ENCODE results near the gene CXADR. TPM values are rescaled to one million over a fixed set of nuclear protein-coding genes. Genes with fewer than 3 reads are reported as not detected.

The CXADR gene
- total RNA-seq, 1 donor from 2014 or later = 77.6 TPM

DNA sequence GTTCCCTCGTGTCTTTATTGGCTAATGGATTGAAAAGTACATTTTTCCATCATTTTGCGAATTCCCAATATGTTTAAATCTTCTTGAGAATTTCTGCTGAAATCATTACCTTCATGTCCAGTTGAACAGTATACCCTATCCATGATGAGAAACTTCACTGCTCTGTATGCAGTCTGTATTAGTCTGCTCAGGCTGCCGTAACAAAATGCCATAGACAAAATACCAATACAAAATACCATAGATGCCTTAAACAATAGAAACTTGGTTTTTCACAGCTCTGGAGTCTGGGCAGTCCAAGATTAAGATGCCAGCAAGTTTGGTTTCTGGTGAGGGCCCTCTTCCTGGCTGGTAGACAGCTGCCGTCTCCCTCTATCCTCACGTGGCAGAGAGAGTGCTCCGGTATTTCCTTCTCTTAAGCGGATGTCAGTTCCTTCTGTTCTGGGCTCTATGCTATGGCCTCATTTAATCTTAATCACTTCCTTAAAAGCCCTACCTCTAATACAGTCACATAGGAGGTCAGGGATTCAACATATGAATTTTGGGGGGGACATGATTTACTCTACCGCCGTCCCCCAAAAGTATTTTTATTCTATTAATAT is 27.0 kb downstream of the CXADR start:
- DNase-seq (ENCODE audit: low read depth in 2 of 2) = peak in 1 of 2 donors; percentile 10

GRCh38 chr21:17540530-17540929 is 27.7 kb downstream of the CXADR start:
- DNase-seq (ENCODE audit: low read depth in 2 of 2) = peak; percentile 45 to 49

DNA sequence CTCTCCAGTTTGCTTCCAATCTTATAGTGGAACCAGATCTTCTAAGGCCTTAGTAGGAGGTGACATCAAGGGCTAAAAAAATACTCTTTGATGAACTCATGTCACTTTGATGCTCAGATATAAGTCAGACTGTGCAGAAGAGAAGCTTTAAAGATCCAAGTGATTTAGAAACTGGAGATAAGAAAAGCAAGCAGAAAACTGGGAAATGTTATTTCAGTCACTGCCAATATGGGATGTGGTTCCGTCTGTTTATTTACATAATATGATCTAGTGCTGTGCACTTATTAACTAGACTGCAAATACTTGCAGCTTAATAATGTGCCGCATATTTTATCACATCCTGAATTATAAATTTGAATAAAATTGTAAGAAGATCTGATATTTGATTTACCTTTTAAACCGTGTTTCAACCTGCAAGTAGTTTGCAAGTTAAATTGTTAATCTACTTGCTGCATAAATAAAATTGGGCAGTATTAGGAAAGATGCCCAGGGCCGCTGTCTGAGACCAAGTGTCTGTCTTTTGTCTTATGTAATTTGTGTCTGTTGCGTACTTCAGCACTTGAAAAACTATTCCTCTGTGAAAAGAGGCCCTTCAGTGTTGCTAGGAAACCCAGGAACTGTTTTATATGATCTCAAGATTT is 29.6 kb downstream of the CXADR start:
- DNase-seq (ENCODE audit: low read depth in 2 of 2) = no peak

DNA sequence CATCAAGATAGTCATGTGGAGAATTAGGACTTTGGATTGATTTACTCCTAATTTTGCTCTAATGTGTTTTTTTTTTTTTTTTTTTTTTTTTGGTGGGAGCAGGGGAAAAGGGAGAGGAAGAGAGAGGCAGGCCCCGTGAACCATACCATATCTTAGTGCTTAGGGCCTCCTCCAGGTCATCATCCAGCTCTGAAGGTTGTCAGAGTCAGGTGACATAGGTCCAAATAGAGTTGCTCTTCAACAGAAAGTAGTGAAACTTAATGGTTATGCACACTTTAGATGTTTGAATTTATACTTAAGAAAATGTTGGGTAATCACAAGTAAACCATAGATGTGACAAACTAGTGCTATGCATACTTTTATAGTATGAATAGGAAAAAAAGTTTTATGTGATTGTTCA is 32.2 kb downstream of the CXADR start:
- no peak for DNase-seq (ENCODE audit: low read depth in 2 of 2)

DNA sequence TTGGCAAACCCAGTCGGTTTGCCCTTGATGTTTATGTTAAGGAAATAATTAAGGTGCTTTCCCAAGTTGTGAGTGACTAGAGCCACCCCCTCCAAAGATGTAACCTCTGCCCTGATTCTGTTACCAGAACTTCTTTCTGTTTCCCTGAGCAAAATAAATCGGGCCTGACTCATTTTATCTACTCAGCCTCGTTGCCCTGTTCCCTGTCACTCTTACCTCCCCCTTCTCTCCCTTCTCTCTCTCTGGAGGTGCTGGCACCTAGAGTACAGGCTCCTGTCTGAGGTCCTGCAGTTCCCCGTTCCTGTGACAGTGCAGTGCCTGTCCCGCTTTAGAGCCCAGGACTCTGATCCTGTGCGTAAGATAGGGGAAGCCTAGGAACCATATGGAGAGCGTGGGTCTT is 35.4 kb downstream of the CXADR start:
- peak in 1 of 2 donors; percentile 42 for DNase-seq (ENCODE audit: low read depth in 2 of 2)

GRCh38 chr21:17550671-17551308 is 37.9 kb downstream of the CXADR start:
- no peak for DNase-seq (ENCODE audit: low read depth in 2 of 2)

DNA sequence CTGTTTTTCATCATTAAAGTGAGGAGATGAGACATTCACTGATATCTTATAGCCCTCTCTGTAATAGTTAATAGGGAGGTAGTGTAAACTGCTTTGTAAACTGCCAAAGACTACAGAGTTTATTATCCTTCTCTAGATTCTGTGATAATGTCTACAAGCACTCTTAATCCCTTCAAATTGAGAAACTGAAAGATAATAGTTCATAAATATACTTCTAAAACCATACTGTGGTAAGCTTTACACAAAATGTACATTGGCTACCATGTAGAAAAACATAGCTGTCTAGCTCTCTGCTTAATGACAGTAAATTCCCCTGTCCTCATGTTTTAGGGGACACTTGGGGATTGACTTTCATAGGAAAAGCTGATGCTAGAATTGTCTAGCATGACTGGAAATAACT is 39.6 kb downstream of the CXADR start:
- DNase-seq (ENCODE audit: low read depth in 2 of 2) = no peak

GRCh38 chr21:17554120-17554519 is 41.3 kb downstream of the CXADR start:
- DNase-seq (ENCODE audit: low read depth in 2 of 2) = no peak

DNA sequence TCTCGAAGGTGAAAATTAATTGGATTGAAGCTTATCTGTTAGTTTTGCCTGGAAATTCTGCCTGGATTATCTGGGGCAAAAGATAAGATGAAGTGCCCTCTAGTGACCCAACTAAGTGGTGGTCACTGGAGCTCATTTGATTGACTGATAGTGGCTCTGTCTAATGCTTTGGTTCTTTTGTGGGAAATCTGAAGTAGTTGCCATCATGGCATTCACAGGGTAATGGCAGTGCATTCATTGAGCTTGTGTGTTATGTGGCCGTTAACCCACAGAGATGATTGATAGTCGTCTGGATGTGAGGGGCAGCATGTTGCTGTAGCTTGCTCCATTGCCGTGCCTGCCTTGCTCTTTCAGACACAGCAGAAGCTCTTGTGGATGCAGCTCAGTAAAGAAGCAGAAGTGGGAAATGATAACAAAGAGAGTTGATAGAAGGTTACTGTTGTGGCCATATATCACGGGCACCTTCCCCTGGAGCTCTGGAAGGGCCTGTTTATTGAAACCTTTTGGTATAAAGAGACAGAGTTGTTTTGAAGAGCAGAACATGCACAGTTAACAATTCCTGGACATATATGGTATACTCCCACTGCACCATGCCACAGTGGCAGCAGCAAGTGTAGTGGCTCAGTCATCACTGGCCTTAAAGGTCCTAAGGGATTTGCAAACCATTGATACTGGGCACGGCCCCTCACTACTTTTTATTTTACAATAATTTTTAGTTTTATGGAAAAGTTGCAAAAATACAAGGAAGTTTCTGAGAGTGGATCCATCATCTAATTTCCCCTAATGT is 42.0 kb downstream of the CXADR start:
- DNase-seq (ENCODE audit: low read depth in 2 of 2) = peak; percentile 36 to 69

DNA sequence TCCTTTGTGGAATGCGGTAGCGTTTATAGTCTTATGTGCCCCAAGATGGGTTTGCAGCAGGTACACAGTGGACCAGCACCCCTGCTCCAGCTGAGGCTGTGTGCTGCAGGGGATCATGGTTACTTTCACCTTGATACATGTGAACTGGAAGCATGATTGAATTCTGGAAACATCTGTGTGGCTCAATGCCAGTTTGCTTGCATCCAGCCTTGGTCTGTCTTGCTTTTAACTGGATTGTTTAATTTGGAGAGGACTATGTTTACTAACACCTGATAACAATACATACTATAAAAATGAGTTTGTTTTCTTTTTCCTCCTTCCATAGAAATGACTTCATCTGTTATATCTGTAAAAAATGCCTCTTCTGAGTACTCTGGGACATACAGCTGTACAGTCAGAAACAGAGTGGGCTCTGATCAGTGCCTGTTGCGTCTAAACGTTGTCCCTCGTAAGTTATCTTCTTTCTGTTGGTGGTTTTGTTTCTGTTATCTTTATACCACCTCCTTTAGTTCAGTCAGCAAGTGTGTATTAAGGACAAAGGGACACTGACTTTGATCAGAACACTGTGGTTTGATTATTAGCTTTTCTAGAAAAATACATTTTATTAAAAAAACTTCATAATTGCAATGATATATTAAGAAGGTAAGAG is 47.7 kb downstream of the CXADR start:
- DNase-seq (ENCODE audit: low read depth in 2 of 2) = no peak

DNA sequence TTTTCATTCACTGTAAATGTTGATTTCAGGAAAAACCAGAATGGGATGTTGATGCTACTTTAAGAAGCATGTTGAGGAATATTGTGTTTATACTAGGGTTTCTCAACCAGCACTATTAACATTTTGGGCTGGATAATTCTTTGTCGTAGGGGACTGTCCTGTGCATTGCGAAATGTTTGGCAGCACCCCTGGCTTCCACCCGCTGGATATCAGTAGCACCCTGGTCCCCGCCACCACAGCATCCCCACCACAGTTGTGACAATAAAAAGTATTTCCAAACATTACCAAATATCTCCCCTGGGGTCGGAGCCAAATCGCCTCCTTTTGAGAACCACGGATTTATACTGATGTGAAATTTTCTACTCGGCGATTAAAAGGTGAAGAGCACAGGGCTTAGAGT is 57.9 kb downstream of the CXADR start:
- DNase-seq (ENCODE audit: low read depth in 2 of 2) = no peak

- DNase-seq (ENCODE audit: low read depth in 2 of 2) = no peak
These were observed 59.6 kb downstream of the CXADR start for GRCh38 chr21:17572431-17572830.

GRCh38 chr21:17575076-17575475 is 62.2 kb downstream of the CXADR start:
- DNase-seq (ENCODE audit: low read depth in 2 of 2) = no peak

DNA sequence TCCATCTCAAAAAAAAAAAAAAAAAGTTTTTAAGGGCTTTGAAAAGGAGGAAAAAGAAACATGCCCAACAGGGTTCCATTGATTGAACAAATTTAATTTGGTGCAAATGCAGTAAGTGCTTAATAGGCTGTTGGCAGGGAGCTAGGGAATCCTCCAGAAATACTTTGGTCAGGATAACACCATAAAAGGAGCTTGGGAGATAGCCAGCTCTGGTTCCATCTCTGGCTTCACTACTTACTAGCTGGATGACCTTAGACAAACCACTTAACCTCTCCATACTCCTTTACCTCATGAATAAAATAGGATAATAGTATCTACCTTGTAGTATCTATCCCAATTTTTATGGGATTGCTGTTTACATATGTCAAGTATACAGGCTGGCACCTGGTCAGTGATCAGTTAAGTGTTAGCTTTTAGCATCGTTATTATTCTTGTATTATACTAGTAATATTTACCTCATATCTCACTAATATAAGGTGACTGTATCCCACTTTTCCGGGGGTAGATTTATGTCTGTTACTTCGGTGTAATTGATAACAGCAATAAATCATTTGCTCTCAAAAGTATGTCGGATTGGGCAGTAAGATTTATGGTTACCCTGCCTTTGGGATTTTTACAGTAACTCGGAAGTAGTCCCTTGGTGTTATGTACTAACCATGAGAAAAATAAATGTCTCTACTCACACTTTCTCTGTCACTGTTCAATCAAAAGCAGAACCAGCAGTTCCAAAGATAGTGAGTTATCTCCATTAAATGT is 63.4 kb downstream of the CXADR start:
- no peak for DNase-seq (ENCODE audit: low read depth in 2 of 2)

- DNase-seq (ENCODE audit: low read depth in 2 of 2) = no peak
These were observed 64.9 kb downstream of the CXADR start for GRCh38 chr21:17577701-17578100.

DNA sequence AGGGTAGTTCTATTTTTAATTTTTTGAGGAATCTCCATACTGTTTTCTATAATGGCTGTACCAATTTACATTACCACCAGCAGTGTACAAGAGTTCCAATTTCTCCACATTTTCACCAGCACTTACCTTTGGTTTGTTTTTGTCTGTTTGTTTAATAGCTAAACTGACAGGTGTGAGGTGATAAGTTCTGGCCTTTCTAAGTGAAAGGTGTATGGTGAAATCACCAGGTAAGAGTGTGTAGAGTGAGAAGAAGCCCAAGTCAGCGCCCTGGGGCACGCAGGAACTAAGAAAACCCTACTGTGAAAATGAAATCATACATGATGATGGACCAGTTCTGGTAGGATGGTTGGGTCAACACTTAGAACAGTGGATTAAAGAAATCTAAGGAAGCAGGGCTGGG is 65.3 kb downstream of the CXADR start:
- no peak for DNase-seq (ENCODE audit: low read depth in 2 of 2)

DNA sequence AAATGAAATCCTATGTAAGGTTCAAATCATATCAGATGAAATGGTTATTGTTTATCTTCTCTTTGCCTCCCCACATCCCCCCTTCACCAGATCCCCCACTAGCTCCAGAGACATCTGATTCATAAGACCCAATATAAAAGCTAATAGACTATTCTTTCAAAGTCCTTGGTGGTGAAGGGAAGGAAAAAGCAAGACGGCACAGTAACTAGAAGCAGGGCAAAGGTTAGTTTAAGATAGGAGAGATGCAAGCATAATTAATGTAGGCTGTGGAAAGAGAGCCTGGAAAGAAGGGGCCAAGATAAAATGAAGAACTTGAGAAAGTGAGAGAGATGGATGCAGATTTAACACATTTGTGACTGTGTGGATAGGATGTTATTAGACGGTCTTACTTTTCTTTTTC is 66.0 kb downstream of the CXADR start:
- DNase-seq (ENCODE audit: low read depth in 2 of 2) = no peak

GRCh38 chr21:17580319-17580718 is 67.5 kb downstream of the CXADR start:
- no peak for DNase-seq (ENCODE audit: low read depth in 2 of 2)

DNA sequence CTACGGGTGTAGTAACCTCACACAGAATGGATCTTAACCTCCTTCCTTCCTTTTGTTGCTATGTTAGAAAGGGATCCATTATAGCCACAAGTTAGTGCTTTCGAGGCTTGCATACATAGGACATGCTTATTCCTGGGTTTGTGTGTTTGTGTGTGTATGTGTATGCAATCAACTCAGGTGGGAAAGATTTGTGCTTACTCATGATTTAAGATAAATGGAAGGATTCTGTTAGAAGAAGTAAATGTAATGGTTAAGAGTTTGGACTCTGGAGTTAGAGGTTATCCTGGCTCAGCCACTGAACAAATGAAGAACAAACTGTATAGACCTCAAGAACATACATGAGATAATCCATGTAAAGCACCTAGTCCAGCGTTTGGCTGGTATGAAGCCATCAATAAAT is 71.1 kb downstream of the CXADR start:
- no peak for DNase-seq (ENCODE audit: low read depth in 2 of 2)

- DNase-seq (ENCODE audit: low read depth in 2 of 2) = peak; percentile 63 to 74
These were observed 73.1 kb downstream of the CXADR start for GRCh38 chr21:17585875-17586450.

DNA sequence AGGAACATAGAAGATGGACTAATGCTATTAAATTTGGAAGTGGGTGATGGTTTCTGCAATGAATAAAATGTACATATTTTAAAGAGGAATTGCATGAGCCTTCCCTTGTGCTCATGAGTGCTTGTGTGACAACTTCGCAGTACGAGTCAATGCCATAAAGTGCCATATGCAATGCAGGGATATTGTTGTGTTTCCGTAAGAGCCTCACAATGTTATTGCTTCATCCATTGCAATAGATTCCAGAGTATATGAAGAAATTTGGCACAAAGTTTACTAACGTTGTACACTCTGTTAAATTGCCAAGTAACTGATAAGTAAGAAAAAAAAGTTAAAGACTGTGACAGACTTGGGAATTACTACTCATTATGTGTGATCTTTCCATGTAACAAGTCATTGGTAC is 77.6 kb downstream of the CXADR start:
- DNase-seq (ENCODE audit: low read depth in 2 of 2) = no peak
